Brain pericyte (primary cell): ENCODE data around the gene SLC15A5.

Source experiments
- DNase-seq: peaks from one replicate; pipeline ENCODE4 v3.0.0-alpha.2; 2012; ENCODE audit warnings: low read depth, low spot score

SLC15A5 gene

DNA sequence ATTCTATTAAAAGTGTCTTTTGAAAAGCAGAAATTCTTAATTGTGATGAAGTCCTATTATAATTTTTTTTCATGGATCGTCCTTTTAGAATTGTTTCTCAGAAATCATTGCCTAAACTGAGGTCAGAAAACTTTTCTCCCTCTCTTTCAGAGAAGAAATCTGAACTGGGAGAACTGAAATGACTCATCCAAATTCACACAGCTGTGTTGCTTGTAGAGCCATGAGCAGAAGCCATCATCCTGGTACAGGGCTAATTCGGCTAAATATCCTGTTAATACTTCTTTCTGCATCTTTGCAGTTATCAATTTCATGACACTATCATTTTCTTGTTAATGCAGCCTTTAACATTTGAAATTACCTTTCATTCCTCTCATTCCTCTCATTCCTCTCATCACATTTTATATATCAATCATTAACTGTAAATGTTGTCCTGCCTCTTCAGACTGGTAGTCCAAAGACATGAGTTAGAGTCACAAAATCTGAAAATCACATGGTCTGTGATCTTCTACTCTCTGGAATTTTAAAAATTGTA, 15.5 kb downstream of the SLC15A5 start:
- no peak for DNase-seq

DNA sequence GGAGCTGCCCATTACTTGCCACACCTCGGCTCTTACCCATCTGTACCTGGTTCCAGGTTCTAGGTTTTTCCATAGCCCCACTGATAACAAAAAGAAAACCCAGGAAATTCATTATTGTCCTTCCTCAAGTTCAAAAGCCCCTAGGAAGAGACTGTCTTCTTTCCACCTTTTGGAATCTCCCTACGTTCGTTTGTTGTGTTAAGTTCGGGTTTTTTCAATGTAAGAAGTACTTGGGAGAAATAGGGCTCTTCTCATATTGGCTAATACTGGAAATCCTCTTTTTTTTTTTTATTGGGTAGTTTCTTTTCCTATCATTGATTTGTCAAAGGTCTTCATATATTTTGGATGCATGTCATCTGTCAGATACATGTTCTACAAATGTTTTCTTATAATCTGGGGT, 17.3 kb downstream of the SLC15A5 start:
- no peak for DNase-seq

DNA sequence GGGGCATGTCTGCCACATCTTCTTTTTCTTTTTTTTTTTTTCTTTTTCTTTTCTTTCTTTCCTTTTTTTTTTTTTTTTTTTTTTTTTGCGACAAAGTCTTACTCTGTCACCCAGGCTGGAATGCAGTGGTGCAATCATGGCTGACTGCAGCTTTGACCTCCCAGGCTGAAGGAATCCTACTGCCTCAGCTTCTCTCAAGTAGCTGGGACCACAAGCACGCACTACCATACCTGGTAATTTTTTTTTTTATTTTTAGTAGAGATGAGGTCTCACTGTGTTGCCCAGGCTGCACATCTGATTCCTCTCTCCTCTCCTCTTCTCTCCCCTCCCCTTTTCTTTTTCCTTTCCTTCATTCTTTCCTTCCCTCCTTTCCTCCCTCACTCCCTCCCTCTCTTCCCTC, 18.5 kb downstream of the SLC15A5 start:
- DNase-seq: no peak

DNA sequence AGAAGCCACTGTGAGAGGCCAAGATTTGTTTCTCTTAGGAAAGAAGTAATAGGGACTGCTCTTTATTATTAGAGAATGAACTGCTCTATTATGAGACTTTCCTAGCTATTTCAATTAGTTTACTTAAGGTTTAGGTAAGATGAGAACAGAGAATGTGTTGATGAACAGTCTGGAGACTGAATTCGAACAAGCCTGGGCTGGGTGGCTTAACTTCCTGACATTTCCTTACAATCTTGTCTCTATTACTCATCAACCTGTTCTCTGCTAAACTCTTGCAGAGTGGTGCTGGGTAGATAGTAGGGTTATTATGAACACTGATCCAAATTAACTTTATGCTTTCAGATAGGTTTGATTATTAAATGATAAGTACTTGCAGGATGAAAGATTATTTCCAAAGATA, 31.2 kb downstream of the SLC15A5 start:
- DNase-seq: no peak

DNA sequence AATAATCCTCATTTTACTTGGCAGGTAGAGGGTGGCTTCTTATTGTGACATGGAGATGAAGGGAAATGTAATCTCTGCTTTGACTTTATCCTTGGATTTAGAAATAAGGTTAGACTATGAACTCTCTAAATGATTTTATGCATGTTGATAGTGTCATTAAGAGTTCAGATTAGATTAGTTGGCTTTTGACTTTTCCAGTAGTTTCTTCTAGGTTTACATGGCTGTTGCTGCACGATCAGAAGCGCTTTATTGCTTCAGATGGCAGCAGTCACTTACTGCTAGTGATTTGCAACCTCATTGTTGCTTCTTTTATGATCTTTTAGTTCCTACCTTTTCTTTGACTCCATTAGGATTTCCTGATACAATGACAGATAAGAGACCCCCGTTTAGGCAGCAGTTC, 32.3 kb downstream of the SLC15A5 start:
- no peak for DNase-seq

DNA sequence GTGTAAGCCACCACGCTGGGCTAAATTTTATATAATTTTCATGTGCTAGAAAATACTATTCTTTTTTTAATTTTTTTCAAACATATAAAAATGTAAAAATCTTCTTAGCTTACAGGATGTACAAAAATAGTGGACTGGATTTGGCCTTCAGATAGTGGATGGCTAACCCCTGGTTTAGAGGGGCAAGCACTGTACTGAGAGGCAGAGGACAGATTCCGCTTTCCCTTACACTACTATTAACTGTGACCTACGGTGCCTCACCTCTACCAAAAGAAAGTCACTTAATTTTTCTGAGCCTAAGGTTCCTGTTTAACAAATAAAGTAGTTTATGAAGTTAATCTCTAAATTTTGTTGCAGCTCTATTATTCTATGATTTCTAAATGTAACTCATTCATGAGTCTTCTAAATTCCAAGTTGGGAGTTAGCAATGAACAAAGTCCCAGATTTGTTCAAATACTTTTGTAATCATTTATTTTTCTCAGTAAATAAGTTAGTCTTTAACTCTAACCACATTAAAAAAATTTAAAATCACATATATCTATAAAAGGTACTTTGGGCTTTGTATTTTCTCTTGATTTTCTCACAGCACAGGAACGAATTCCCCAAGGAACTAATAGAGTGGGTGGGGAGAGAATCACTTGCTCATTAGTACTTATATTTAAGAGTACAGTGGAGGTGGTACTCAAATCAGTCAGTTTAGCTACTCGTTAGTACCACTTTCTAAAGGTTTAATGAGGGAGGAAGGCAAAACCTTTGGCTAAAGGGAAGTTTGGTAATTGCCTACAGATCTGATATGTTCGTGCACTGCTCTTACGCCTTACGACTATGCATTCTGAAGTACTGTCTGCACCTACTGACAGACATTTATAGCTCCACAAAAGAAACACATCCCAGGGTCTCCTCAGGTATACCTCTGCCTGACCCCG, 33.7 kb downstream of the SLC15A5 start:
- no peak for DNase-seq

DNA sequence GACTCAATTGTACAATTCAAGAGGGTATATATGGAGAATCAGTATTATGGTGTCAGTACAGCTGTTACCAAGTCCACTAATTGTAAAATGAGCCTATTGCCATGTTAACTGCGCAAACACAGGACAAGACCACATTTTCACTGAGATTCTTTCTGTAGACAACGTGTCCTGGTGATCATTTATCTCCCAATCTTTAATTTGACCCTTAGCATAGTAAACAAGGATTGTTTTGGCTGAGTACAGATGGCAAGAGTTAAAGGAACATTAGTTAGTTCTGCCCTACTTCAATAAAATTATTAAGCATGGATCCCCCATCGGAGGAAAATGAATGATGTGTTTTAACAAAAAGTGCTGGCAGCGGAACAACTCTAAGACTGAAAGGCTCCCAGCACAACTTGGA, 36.1 kb downstream of the SLC15A5 start:
- DNase-seq: no peak

DNA sequence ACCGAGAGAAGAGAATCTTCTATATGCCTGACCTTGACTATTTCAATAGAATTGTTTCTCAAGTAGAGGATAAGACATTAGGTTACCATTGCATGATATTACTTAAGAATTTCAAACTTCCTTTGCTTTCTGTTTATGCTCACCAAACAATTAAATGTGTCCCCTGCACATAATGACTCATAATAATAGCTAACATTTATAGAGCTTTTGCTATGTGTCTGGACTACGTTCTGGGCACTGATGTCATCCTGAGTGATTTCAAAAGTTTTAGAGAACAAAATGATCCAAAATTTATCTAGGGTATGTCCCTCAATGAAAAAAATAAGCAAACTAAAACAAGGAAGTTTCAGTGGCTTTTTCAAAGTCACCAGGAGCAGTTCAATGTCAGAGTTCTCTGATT, 38.8 kb downstream of the SLC15A5 start:
- DNase-seq: no peak

DNA sequence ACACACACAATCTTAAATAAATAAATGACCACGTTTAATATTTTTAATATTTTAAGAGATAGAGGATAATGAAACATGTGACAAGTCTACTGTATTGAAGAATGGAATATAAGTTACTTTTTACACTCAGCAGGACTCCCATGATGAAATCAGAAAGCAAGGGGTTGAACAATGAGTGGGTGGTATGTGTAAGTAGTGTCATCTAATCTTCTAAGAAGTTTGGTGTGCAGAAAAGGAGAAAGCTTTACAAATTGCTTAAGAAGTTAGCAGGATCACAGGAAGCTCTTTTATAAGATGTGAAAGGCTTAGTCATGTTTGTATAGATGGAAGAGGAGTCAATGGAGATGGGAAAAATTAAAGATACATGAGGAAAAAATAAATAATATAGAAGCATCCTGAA, 47.8 kb downstream of the SLC15A5 start:
- no peak for DNase-seq

DNA sequence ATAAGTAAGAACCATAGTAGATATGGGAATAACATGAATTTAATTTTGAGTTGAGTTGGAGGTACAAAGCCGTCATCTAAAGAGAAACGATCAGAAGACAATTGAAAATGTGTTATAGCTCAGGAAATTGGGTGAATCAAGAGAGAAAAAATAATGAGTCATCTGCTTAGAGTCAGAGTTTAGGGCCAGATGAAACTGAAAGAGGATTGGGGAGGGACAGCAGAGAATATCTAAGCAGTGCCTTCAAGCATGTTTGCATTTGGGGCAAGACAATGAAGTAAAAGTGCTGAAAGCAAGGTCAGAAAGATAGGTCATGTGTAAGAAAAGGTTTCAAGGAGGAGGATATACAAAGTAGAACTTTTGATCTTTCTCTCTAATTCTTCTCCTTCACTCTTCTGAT, 49.4 kb downstream of the SLC15A5 start:
- no peak for DNase-seq

DNA sequence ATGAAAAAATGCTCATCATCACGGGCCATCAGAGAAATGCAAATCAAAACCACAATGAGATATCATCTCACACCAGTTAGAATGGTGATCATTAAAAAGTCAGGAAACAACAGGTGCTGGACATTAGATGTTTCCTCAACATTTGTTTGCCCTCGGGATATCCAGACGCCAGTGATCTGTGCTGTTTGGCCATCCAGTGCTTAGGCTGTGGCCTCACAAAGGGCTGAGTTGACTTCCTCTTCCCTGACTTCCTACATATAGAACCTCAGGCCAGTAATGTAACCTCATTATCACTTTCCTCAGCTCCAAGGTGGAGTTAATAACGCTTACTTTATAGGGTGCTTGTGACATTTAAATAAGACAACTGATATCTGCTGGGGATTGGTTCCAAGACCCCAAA, 51.8 kb downstream of the SLC15A5 start:
- DNase-seq: no peak

DNA sequence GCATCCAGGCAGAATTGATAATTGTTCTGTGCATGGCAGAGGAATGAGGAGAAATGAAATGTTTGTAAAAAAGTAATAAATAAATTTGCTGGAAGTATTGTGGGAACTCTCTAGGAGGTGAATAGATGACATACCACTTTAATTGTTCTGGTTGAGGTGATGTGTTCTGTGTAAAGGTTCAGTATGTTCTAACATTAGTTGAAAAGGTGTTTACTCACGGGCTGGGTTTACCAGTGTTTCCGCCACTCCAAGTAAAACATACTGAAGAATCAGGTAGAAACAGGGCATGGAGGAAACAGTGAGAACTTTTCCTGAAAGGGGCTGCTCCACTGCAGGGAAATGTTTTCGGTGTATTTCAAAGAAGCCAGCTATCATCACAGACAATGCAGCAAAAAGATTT, 53.3 kb downstream of the SLC15A5 start:
- DNase-seq: no peak

DNA sequence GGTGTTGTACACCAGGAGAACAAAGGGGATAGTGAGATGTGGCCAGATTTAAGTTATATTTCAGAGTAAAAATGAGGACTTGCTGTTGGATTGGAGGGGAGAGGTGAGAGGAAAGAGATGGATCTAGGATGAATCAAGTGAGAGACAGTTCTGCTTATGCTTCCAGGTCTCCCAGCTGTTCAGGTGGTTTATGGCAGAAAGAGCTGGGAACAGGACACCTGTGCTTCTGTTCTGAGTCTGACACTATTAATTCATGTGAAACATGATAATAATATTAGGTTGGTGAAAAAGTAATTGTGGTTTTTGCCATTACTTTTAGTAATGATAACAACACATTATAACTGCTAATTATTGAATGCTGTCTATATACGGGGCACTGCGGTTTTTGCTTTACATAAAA, 55.7 kb downstream of the SLC15A5 start:
- no peak for DNase-seq

DNA sequence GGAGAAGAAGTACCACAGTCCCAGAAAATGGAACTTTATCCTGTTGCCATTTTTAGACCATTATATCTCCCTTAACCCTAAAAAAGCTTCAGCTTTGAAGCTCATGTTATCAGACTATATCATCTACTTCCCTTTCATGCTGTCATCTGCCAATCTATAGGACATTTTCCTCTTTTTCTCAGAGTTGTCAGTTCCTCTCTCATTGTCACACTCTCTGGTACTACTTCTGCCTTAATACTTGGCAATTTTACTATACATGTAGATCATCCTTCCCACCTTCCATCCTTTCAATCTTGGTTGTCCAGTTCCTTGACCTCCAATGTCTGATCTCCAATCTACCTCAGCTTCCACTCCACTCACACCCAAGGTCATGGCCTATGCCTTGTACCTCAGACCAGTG, 57.4 kb downstream of the SLC15A5 start:
- no peak for DNase-seq

DNA sequence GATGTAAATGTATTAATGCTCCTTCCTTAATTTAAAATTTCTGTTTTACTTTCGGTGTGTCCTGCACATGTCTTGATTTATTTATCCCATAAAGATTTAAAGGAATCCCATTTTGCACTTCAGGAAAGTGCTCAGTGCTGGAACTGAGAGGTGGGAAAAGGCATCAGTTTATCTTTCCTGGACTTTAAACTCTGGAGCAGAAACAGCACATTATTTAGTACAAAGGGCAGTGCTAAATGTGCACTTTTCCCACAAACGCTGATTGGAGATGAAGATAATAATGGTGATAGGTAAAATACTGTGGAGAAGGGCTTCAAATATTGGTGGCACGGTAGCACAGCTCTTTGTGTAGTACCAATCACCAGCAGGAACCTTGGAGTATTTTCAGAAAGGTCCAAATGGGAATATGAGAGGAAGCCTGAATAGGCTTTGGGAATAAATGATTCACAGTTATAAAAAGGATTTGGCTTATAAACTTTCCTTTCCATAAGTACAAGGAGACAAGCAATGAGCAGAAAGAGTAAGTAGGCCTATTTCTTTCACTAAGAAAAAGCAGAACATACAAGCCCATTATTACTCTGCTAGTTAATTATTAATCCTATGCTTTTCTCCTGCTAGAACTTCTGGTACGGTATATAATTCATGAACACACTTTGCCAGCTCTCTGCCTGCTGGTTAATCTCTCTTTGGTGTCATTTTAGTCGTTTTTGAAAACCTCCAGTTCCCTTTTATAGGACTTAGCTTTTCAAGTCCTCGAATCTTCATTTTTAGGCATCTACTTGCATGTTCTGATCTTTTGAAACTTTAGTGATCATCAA, 58.3 kb downstream of the SLC15A5 start:
- no peak for DNase-seq

DNA sequence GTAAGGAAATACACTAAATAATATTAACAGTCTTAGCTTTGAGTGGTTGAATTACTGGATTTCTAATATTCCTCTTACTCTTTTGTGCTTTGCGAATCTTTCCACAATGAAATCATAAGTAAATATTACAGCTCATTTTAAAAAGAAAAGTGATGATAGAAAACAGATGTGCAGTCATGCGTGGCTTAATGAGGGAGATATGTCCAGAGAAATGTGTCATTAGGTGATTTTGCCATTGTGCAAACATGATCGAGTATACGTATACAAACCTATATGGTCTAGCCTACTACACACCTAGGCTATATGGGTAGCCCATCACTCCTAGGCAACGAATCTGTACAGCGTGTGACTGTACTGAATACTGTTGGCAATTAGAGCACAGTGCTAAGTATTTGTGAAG, 59.3 kb downstream of the SLC15A5 start:
- DNase-seq: no peak

DNA sequence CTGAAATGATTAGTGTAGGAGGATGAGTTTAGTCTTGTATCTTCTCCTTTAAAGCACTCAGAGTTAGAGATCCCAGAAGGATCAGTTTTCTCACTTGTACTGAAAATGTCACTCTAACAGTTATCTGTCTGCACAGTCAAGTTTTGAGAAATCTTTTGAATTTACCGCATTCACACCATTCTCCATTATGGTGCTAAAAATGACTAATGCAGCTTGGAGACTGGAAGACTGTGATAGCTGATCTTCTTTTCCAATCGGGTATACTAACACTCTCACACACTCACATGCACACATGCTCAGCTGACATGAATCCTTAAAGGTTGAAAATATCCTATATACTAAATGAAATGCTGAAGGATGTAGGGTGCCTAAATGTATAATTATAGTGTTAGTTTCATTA, 65.8 kb downstream of the SLC15A5 start:
- no peak for DNase-seq

DNA sequence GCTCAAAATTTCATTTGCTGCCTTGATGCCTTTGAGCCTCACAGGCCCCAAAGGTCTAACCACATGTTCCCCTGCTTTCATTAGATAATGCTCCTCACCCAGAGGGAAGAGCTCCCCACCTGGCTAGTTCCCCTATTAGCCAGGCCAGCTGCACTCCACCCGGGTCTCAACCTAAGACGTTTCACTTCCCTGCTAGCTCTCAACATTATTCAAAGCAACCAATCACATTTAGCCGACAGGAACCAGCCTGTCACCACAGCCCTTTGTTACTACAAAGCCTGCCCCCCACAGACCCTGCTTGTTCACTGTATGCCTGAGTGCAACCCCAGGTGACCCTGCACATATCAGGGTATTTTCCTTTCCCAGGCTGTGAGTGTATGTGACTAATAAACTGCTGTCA, 78.6 kb downstream of the SLC15A5 start:
- DNase-seq: no peak

DNA sequence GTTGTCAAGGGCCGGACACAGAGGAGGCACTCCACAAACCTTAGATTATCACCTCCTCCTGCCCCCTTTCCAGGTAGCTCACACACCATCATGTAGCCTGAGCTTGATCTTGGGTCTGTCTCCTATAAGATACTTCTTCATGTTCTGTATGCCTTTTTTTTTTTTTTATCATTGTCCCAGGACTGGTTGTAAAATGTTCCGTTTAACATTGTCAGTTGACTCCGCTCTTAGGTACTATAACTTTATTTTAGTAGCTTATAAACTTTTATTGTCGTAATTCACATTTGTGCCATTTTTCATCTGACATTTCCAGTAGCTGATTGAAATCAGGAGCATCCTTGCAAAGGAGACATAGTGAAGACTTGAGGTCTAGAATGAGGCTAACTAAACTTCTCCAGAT, 79.9 kb downstream of the SLC15A5 start:
- no peak for DNase-seq

DNA sequence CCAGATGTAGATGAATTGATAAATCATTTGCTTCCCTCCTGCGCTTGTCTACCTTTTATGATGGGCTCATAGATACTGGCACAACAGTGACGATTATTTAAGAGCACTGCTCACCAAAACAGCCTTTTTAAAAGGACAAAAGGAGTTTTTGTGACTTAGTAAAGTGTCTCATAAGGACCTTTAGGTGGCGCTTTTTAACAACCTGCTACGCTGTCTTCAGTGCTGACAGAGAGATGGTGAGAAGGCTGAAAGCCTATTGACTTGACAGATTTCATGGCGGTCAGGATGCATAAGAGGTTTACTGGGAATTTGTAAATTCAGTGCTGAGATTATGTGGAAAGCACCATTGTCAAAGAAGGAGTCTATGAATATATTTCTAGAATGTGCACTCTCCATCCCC, 87.6 kb downstream of the SLC15A5 start:
- no peak for DNase-seq

DNA sequence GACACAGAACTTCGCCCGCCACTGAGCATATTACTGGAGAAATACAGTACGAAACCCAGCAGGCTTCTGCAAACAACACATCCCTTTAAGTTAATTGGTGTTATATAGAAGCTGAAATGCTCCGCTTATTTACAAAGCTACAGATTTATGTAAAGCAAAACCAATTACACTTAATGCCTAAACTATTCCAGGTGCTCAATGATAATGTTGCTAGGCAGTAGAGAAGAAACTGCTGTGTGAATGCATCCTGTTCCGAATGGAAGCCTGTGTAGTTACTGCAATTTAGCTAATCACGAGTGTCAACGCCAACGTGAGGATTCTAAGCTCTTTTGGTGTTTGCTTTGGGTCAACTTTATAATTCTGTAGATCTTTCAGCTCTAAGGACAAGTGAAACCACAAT, 89.8 kb downstream of the SLC15A5 start:
- no peak for DNase-seq

DNA sequence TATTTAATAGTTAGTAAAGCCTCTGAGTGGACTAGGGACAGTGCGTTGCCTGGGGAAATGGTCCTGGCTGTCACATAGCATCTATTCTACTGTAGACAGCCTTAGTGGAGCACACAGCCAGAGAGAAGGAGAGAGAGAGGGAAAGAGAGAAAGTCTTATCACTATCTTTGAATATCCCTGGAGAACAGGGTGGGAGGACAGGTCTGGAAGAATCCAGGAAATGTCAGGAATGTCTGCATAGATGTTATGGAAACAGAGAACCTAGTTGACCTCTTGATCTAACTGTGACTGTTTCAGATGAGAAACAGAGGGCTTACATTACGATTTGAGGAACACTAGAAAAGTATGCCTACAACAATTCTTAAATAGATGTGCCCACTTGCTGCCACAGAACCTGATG, 92.8 kb downstream of the SLC15A5 start:
- DNase-seq: no peak

DNA sequence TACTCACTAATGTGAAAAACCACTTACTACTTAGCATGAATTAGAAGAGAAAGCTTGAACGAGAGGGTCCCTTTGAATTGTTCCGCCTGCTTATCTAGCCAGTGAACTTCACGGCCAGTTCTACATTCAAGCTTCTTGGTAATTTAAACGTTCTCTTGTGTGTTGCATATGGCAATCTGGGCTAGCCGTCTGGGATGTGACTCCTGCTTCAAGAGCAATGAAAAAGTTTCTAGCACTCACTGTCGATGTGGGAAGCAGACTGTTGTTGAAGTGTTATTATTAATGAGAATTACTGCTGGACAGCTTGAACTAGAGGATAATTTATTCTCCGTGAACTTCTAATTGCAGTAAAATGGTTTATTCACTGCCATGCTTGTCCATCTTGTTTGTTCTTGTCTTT, 93.9 kb downstream of the SLC15A5 start:
- no peak for DNase-seq
